Neutrophil (primary cell): Measurements from ENCODE around the gene ZDHHC11.

Experiments used
- H3K27ac ChIP-seq: fragments of 200-600 bp; sonication (generic); 2 replicates; pipeline ENCODE4 v1.5.1; 2016; ENCODE audit warnings: mild to moderate bottlenecking, moderate library complexity
- H3K27me3 ChIP-seq: fragments of 200-600 bp; sonication (generic); 2 replicates; pipeline ENCODE4 v1.6.0; 2016; ENCODE audit warnings: mild to moderate bottlenecking
- H3K36me3 ChIP-seq: fragments of 200-600 bp; sonication (generic); 2 replicates; pipeline ENCODE4 v1.5.1; 2017
- H3K4me1 ChIP-seq, 2 experiments: fragments of 200-600 bp in 1 of 2; sonication (generic) in 1 of 2; 1 replicate in 1 of 2; 2 replicates in 1 of 2; pipeline versions ENCODE4 v1.5.1 to v1.6.1; 2013 to 2016; ENCODE audit warnings: low read depth in 1 of 2, low read length in 1 of 2, mild to moderate bottlenecking in 1 of 2, moderate library complexity in 1 of 2; ENCODE audit not compliant: control insufficient read depth in 1 of 2, insufficient read depth in 1 of 2
- H3K4me3 ChIP-seq, 2 experiments: fragments of 200-600 bp in 1 of 2; sonication (generic) in 1 of 2; 1 replicate in 1 of 2; 2 replicates in 1 of 2; pipeline ENCODE4 v1.5.1; 2013 to 2016; ENCODE audit warnings: low read depth in 1 of 2, low read length in 1 of 2, mild to moderate bottlenecking in 1 of 2, moderate library complexity in 1 of 2
- H3K9me3 ChIP-seq: fragments of 200-600 bp; sonication (generic); 2 replicates; pipeline ENCODE4 v1.5.1; 2016
- CTCF ChIP-seq: fragments of 200-600 bp; sonication (generic); IDR thresholded peaks from 2 replicates; pipeline ENCODE4 v1.5.1; 2016; ENCODE audit warnings: antibody characterized with exemption

ZDHHC11 gene

GRCh38 chr5:886036-886435 lies 35.2 kb upstream of the ZDHHC11 start:
- Histone ChIP-seq H3K27ac (no peak overlapping the region), H3K27me3 (no peaks in the 10 kb centered on the region), H3K9me3 (no peaks in the 10 kb centered on the region), H3K36me3 (peaks cover 97% of the 10 kb centered on the region), H3K4me1 (peaks cover under 1% of the 10 kb centered on the region in 2 experiments), H3K4me3 (no peak overlapping the region)
- no peak for TF ChIP-seq CTCF

- no peak overlapping the region for H3K27ac ChIP-seq
- no peaks in the 10 kb centered on the region for H3K9me3 ChIP-seq
- peaks cover 98% of the 10 kb centered on the region for H3K36me3 ChIP-seq
- no peak for TF ChIP-seq CTCF
- no peaks in the 10 kb centered on the region for H3K27me3 ChIP-seq
- no peak overlapping the region for H3K4me3 ChIP-seq
- H3K4me1 ChIP-seq = no peaks in the 10 kb centered on the region
Observed at GRCh38 chr5:885529-885928, 34.7 kb upstream of the ZDHHC11 start.

- H3K4me3 ChIP-seq = no peak overlapping the region
- H3K27ac ChIP-seq = no peak overlapping the region
- TF ChIP-seq CTCF = no peak
- peaks cover 96% of the 10 kb centered on the region for H3K36me3 ChIP-seq
- no peaks in the 10 kb centered on the region for H3K4me1 ChIP-seq
- no peaks in the 10 kb centered on the region for H3K9me3 ChIP-seq
- no peaks in the 10 kb centered on the region for H3K27me3 ChIP-seq
Observed at GRCh38 chr5:885127-885442, 34.3 kb upstream of the ZDHHC11 start.

GRCh38 chr5:884345-885126 lies 33.8 kb upstream of the ZDHHC11 start:
- no peaks in the 10 kb centered on the region for H3K4me1 ChIP-seq
- no peaks in the 10 kb centered on the region for H3K27me3 ChIP-seq
- no peaks in the 10 kb centered on the region for H3K9me3 ChIP-seq
- H3K36me3 ChIP-seq = peaks cover 91% of the 10 kb centered on the region
- H3K27ac ChIP-seq = no peak overlapping the region
- TF ChIP-seq CTCF = no peak
- H3K4me3 ChIP-seq = no peak overlapping the region

GRCh38 chr5:883475-884181 lies 32.8 kb upstream of the ZDHHC11 start:
- Histone ChIP-seq H3K36me3 (peaks cover 82% of the 10 kb centered on the region), H3K4me1 (no peaks in the 10 kb centered on the region), H3K27ac (no peak overlapping the region), H3K9me3 (no peaks in the 10 kb centered on the region), H3K4me3 (no peak overlapping the region), H3K27me3 (no peaks in the 10 kb centered on the region)
- no peak for TF ChIP-seq CTCF
